Stimulated activated CD8-positive, alpha-beta memory T cell treated with anti-CD3 and anti-CD28 coated beads, Interleukin-4, amount 100 ng/mL, for 1 hour (primary cell): ENCODE data around the gene B4GALT5.
"Not testable (repeated sequence)": the region's sequence is repeated elsewhere in the genome, so short reads cannot be mapped to it uniquely, and the experiment has no call there.

Experiments used
- DNase-seq, 2 donors: peaks; one replicate each; pipeline ENCODE4 v3.0.0-alpha.2; 2020; ENCODE audit warnings: low read depth in 2 of 2, low spot score in 1 of 2

Gene B4GALT5

GRCh38 chr20:49737260-49737659 is 23.6 kb upstream of the B4GALT5 start:
- no peak for DNase-seq

- no peak for DNase-seq
Observed at GRCh38 chr20:49729780-49730179, 16.1 kb upstream of the B4GALT5 start.

DNA sequence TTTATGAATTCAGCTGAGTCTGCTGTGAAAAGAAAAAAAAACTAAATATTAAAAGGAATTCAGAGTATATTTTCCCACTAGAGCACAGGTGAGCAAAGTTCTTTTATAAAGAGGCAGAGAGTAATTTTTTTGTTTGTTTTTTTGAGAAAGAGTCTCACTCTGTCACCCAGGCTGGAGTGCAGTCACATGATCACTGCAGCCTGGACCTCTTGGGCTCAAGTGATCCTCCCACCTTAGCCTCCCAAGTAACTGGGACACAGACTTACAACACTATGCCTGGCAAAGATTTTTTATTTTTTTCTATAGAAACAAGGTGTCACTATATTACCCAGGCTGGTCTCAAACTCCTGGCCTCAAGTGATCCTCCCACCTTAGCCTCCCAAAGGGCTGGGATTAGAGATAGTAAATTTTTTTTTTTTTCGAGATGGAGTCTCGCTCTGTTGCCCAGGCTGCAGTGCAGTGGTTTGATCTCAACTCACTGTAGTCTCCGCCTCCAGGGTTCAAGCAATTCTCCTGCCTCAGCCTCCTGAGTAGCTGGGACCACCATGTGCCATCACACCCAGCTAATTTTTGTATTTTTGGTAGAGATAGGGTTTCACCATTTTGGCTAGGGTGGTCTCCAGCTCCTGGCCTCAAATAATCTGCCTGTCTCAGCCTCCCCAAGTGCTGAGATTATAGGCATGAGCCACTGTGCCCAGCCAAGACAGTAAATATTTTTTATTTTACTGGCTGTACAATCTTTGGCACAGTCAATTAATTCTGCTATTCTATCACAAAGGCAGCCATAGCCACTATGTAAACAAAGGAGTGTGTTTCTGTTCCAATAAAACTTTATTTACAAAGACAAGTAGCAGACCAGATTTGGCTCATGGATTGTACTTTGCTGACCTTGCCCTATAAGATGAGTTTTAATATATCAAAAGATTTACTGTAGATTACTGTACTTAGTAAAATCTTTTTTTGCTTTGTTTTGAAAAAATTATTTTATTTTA is 14.5 kb upstream of the B4GALT5 start:
- DNase-seq = no peak

- no peak for DNase-seq
Observed at GRCh38 chr20:49727478-49727877, 13.8 kb upstream of the B4GALT5 start.

DNA sequence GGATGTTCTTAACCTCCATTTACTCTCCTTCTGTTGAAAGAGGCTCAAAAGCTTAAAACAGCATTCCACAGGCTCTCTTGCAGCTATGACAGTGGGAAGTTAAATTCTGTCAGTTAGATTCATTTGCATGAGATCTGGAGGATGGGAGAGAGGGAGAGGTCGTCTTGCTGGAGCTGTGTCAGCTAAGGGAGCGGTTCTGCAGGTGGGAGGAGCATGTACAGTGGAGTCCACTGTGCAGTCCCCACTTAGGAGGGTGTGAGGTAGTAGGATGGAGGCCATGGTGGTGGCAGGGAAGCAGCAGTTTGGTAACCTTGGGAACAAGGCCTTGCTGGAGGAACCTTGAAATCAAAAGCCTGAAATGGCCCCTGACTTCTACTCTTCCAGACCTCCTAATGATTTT is 12.0 kb upstream of the B4GALT5 start:
- DNase-seq = no peak

GRCh38 chr20:49725224-49725606 is 11.5 kb upstream of the B4GALT5 start:
- not testable (repeated sequence) for DNase-seq

DNA sequence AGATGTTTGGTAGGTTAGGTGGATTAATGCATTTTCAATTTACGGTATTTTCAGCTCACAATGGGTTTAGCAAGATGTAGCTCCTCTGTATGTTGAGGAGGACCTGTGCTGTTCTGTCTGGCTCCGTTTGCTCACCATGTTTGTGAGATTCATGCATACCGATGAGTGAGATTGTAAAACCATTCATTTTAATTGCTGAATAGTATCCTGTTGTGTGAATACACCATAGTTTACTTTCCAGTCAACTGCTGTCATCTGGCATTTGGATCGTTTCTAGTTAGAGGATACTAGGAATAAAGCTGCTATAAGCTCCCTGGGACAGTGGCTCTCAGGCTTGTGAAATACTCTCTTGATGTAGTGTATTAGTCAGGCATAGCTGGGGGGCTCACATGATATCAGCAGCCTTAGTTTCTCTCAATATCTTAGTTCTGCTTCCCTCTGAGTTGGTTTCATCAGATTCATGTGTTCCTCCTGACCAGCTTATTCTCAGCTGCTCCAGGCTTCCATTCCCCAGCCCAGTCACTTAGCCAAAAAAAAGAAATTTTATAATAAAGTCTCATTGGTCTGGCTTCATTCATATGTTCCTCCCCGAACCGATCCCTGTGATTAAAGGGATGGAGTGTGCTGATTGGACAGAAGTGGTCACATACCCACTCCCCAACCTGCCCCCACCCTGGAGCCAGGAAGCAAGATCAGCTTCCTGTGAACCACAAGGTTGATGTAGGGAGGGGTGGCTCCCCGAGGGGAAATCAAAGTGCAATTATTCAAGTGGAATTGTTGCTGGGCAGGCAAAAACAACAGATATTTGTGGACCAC is 10.9 kb upstream of the B4GALT5 start:
- no peak for DNase-seq

DNA sequence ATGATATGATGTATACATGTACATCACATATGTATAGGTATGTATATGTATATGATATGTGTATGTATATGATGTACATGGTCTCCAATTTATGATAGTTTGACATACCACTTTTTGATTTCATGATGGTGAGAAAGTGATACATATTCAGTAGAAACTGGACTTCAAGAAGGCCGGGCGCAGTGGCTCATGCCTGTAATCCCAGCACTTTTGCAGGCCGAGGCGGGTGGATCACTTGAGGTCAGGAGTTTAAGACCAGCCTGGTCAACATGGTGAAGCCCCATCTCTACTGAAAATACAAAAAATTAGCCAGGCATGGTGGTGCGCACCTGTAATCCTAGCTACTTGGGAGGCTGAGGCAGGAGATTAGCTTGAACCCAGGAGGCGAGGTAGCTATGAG is 10.1 kb upstream of the B4GALT5 start:
- DNase-seq = not testable (repeated sequence)

GRCh38 chr20:49721326-49721725 is 7.6 kb upstream of the B4GALT5 start:
- not testable (repeated sequence) for DNase-seq

- DNase-seq = no peak
Observed at GRCh38 chr20:49715466-49715865, 1.8 kb upstream of the B4GALT5 start.

GRCh38 chr20:49712996-49713752 is 504 bp downstream of the B4GALT5 start:
- DNase-seq = no peak

- DNase-seq = no peak
Observed at GRCh38 chr20:49712646-49712995, 1.1 kb downstream of the B4GALT5 start.

- DNase-seq = no peak
Observed at GRCh38 chr20:49712118-49712517, 1.6 kb downstream of the B4GALT5 start.

DNA sequence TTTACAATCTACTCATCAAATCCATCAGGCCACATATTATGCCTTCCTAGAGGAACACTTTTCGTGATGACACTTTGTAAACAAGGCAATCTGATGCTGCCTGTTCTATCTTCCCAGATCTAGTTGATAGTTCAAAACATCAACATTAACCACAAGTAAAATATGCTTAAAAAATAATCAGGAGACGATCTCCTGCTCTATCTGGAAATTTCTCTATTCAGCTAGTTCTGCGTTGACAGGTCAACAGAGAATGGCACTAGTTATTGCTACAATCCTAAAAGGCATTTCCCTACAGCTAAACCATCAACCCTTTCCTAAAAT is 2.1 kb downstream of the B4GALT5 start:
- no peak for DNase-seq

- no peak for DNase-seq
Observed at GRCh38 chr20:49710971-49711666, 2.6 kb downstream of the B4GALT5 start.

GRCh38 chr20:49707118-49707517 is 6.6 kb downstream of the B4GALT5 start:
- DNase-seq = no peak

GRCh38 chr20:49706630-49707091 is 7.0 kb downstream of the B4GALT5 start:
- DNase-seq = no peak

- DNase-seq = not testable (repeated sequence)
Observed at GRCh38 chr20:49705893-49706292, 7.8 kb downstream of the B4GALT5 start.

GRCh38 chr20:49705358-49705757 is 8.3 kb downstream of the B4GALT5 start:
- DNase-seq = no peak

- no peak for DNase-seq
Observed at GRCh38 chr20:49704932-49705336, 8.7 kb downstream of the B4GALT5 start.

GRCh38 chr20:49701916-49702315 is 11.8 kb downstream of the B4GALT5 start:
- no peak for DNase-seq
